ENCODE results near the gene ATG13.

DNA sequence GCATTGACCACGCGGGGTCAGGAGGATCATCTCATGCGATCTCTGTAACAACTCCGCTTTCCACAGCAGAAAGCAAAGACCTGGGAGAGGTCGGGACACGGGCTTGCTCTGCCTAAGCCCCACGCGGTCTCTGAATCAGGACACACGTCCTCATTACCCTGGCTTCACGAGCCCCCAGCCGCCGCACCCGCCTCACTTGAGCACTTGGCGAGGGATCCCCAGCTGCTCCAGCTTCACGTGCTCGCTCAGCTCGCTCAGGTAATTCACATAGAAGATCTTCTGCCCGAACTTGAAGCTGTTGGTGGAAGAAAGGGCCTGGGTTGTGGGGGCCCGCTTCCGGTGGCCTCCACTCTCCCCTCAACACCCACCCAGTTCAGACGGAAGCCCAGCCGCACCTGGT lies 63.5 kb downstream of the ATG13 start:
- TF ChIP-seq, protein P1, sequence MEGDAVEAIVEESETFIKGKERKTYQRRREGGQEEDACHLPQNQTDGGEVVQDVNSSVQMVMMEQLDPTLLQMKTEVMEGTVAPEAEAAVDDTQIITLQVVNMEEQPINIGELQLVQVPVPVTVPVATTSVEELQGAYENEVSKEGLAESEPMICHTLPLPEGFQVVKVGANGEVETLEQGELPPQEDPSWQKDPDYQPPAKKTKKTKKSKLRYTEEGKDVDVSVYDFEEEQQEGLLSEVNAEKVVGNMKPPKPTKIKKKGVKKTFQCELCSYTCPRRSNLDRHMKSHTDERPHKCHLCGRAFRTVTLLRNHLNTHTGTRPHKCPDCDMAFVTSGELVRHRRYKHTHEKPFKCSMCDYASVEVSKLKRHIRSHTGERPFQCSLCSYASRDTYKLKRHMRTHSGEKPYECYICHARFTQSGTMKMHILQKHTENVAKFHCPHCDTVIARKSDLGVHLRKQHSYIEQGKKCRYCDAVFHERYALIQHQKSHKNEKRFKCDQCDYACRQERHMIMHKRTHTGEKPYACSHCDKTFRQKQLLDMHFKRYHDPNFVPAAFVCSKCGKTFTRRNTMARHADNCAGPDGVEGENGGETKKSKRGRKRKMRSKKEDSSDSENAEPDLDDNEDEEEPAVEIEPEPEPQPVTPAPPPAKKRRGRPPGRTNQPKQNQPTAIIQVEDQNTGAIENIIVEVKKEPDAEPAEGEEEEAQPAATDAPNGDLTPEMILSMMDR (IDR thresholded peaks at IDR 0.05 in 4 of 5, conservative IDR thresholded peaks at IDR 0.05 in 1 of 5), result no peak
- no peak for TF ChIP-seq POLR2A (IDR thresholded peaks at IDR 0.05)

Data from gastrocnemius medialis (tissue), 4 donors.